ENCODE data around the gene ACSF2. TPM values are rescaled to one million over a fixed set of nuclear protein-coding genes. Genes with fewer than 3 reads are reported as not detected.

The ACSF2 gene
- total RNA-seq, 4 donors from 2014 or later = 165 to 460 (median 190) TPM

GRCh38 chr17:50487213-50488096 is 61.4 kb downstream of the ACSF2 start:
- TF ChIP-seq EP300 (IDR thresholded peaks at IDR 0.05; ENCODE audit: low read depth) (no peak), POLR2AphosphoS5 (IDR thresholded peaks at IDR 0.05) (no peak), CTCF (IDR thresholded peaks at IDR 0.05) (no peak), POLR2A (IDR thresholded peaks at IDR 0.05) (no peak)
- DNase-seq = no peak
- Histone ChIP-seq H3K27me3 (no peaks in the 10 kb centered on the region), H3K4me3 (no peak overlapping the region), H3K27ac (no peak overlapping the region), H3K9me3 (no peaks in the 10 kb centered on the region), H3K4me1 (peaks cover 3 to 7% (median 4%) of the 10 kb centered on the region in 4 donors), H3K36me3 (peaks cover 0 to 16% (median 5%) of the 10 kb centered on the region in 4 donors)
- intact Hi-C loops (cut with DNase I; ENCODE audit: low total_unique reads) = loop anchor here (10.0 kb wide), 1 partner anchor 57 kb away; the partner anchor contains the start of gene SPATA20
- WGBS, 2 donors (ENCODE audit: low coverage in 1 of 2) = 76 to 84% methylated on average over 3 to 16 of the region's 17 CpGs
- in situ Hi-C loops (cut with MboI; ENCODE audit: low pct_ligation_motif_present in 1 of 4, low pct_unique_long_range_greater_than_20kb in 1 of 4, low sequenced_read_pairs in 3 of 4) = loop anchor here in 1 of 4 donors (10.0 kb wide), 1 partner anchor 57 kb away; the partner anchor contains the start of gene SPATA20

GRCh38 chr17:50488880-50489279 is 62.9 kb downstream of the ACSF2 start:
- Histone ChIP-seq H3K36me3 (peaks cover 0 to 8% (median 3%) of the 10 kb centered on the region in 4 donors), H3K9me3 (no peaks in the 10 kb centered on the region), H3K27me3 (no peaks in the 10 kb centered on the region), H3K27ac (no peak overlapping the region), H3K4me1 (no peaks in the 10 kb centered on the region), H3K4me3 (no peak overlapping the region)
- in situ Hi-C loops (cut with MboI; ENCODE audit: low pct_ligation_motif_present in 1 of 4, low pct_unique_long_range_greater_than_20kb in 1 of 4, low sequenced_read_pairs in 3 of 4) = loop anchor here in 1 of 4 donors (10.0 kb wide), 1 partner anchor 56 kb away; the partner anchor contains the start of gene SPATA20
- intact Hi-C loops (cut with DNase I; ENCODE audit: low total_unique reads) = loop anchor here (10.0 kb wide), 1 partner anchor 56 kb away; the partner anchor contains the start of gene SPATA20
- TF ChIP-seq POLR2AphosphoS5 (IDR thresholded peaks at IDR 0.05) (no peak), CTCF (IDR thresholded peaks at IDR 0.05) (no peak), POLR2A (IDR thresholded peaks at IDR 0.05) (no peak), EP300 (IDR thresholded peaks at IDR 0.05; ENCODE audit: low read depth) (no peak)
- 93% methylated on average over 2 of the region's 2 CpGs; no CpG with 5 or more reads in 1 of the 2 donors for WGBS, 2 donors (ENCODE audit: low coverage in 1 of 2)
- DNase-seq = no peak

DNA sequence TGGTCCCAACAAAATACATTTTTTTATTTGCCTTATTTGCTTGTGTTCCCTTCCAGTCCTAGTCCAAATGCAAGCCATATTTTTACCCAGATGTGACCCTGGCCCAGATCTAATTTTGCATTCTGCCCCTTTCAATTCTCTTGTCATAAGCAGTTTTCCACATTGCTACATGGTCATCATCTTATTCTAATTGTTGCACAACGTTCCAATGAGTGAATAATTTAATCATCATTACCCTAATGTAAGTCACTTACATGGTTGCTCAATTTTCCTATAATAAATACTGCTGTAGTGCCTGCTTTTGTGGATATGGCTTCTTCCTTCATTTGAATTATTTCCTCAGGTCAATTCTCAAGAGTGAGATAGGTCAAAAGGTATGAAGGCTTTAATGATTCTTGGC is 65.5 kb downstream of the ACSF2 start:
- TF ChIP-seq CTCF (IDR thresholded peaks at IDR 0.05) (no peak), POLR2AphosphoS5 (IDR thresholded peaks at IDR 0.05) (no peak)
- H3K27ac ChIP-seq = no peak overlapping the region
- intact Hi-C loops (cut with DNase I; ENCODE audit: low total_unique reads) (no loop called here), in situ Hi-C loops (cut with MboI; ENCODE audit: low pct_ligation_motif_present in 1 of 4, low pct_unique_long_range_greater_than_20kb in 1 of 4, low sequenced_read_pairs in 3 of 4) (no loop called here)
- no peaks in the 10 kb centered on the region for H3K4me1 ChIP-seq
- no peaks in the 10 kb centered on the region for H3K36me3 ChIP-seq
- H3K9me3 ChIP-seq = no peaks in the 10 kb centered on the region
- no peak overlapping the region for H3K4me3 ChIP-seq
- no peak for DNase-seq
- no peaks in the 10 kb centered on the region for H3K27me3 ChIP-seq
- WGBS, 2 donors (ENCODE audit: low coverage in 1 of 2) = 48 to 75% methylated on average over 1 of the region's 1 CpG

DNA sequence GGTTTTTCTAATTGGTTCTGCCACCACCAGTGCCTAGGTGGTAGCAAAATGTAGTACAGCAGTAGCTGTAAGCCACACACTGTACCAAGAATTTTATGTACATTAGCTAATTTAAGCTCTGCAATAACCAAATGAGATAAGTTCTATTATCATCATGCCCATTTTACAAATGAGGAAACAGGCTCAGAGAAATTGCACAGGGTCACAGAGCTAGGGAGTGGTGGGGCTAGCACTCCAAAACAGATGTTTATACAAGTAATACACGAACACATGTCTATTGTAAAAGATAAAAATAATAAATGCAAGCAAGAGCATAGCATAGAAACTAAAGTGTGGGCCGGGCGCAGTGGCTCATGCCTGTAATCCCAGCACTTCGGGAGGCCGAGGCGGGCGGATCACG is 66.2 kb downstream of the ACSF2 start:
- in situ Hi-C loops (cut with MboI; ENCODE audit: low pct_ligation_motif_present in 1 of 4, low pct_unique_long_range_greater_than_20kb in 1 of 4, low sequenced_read_pairs in 3 of 4) (no loop called here), intact Hi-C loops (cut with DNase I; ENCODE audit: low total_unique reads) (no loop called here)
- Histone ChIP-seq H3K4me1 (no peaks in the 10 kb centered on the region), H3K9me3 (no peaks in the 10 kb centered on the region), H3K36me3 (no peaks in the 10 kb centered on the region), H3K27me3 (no peaks in the 10 kb centered on the region), H3K27ac (no peak overlapping the region), H3K4me3 (no peak overlapping the region)
- no peak for DNase-seq
- TF ChIP-seq CTCF (IDR thresholded peaks at IDR 0.05) (no peak), POLR2A (IDR thresholded peaks at IDR 0.05) (no peak), POLR2AphosphoS5 (IDR thresholded peaks at IDR 0.05) (no peak), EP300 (IDR thresholded peaks at IDR 0.05; ENCODE audit: low read depth) (no peak)
- 88 to 89% methylated on average over 8 of the region's 8 CpGs for WGBS, 2 donors (ENCODE audit: low coverage in 1 of 2)
